CD4-positive, alpha-beta T cell treated with Interleukin-10 for 1 hour (primary cell): ENCODE data around the gene SLC31A2.
"Not testable (repeated sequence)": the region's sequence is repeated elsewhere in the genome, so short reads cannot be mapped to it uniquely, and the experiment has no call there.

Experiments used
- DNase-seq: peaks from one replicate; pipeline ENCODE4 v3.0.0-alpha.2; 2020

The SLC31A2 gene

GRCh38 chr9:113150670-113151611 lies at the start of gene SLC31A2:
Gene SLC31A2 (plus strand): TSS chr9:113151007. CDS start chr9:113151075, 68 bp downstream.
- DNase-seq = peak; percentile 85

DNA sequence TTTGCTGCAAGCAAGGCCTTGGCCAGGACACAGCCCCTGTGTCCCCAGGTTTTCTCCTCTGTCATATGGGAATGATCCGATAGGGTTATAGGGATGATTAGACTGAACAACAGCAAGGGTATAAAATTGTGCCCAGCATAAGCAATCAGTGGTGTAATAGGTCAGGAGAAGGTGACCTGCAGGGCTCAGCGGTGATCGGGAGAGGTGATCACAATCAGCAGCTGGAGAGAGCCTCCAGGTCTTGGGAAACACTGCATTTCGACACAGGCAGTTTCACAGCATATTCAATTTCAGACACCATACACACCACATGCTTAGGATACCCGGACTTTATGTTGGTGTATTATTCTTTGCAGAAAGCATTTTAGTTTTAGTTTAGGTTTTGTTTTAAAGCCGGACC lies 45.5 kb upstream of the SLC31A2 start:
- not testable (repeated sequence) for DNase-seq

DNA sequence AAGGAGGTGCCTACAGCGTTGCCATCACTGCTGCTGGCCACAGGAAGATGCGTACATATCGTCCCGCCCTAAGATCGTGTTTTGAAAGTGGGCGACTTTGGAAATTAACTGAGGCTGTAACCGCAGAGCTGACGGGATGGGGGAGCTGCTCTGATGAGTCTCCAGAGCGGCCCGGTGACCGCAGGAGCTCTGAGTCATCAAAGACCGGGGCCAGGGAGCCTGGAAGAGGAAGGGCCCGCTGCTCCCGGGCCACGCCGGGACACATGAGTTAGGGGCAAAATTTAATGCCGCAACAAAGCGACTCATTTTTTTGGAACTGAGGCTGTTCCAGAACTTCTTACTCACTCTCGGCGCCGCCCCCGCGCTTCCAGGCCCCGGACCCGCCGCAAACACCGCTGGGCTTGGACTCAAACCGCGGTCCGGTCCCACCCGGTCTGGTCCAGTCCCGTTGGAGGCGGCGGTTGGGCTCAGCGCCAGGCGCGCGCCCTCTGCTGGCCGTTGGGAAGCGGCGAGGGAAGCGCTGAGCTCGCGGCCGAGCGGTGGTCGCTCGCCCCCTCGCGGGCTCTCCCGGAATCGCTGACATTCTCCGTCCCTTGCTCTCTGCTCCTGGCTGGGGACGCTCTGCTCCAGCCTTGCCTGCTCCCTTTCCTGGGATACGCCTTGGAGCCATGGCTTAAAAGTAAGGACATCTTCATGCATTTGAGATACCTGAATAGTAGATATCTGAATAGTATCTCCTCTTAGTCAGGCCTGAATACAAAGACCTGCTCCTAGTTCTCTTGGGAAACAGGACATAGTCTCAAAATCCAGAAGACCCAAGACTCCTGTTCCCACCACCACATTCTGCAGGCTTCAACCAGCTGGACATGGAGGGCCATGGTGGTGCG lies 39.5 kb upstream of the SLC31A2 start:
- DNase-seq = not testable (repeated sequence)

DNA sequence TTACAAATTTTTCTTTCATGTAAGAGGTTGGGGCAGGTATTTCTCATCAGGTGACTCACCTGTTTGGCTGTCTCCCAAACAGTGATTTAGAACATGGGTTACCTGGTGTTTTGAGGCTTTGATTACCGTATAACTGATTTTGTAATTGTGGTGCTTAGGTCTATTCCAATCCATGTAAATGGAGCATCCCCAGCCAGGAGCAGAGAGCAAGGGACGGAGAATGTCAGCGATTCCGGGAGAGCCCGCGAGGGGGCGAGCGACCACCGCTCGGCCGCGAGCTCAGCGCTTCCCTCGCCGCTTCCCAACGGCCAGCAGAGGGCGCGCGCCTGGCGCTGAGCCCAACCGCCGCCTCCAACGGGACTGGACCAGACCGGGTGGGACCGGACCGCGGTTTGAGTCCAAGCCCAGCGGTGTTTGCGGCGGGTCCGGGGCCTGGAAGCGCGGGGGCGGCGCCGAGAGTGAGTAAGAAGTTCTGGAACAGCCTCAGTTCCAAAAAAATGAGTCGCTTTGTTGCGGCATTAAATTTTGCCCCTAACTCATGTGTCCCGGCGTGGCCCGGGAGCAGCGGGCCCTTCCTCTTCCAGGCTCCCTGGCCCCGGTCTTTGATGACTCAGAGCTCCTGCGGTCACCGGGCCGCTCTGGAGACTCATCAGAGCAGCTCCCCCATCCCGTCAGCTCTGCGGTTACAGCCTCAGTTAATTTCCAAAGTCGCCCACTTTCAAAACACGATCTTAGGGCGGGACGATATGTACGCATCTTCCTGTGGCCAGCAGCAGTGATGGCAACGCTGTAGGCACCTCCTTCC lies 37.9 kb upstream of the SLC31A2 start:
- not testable (repeated sequence) for DNase-seq

DNA sequence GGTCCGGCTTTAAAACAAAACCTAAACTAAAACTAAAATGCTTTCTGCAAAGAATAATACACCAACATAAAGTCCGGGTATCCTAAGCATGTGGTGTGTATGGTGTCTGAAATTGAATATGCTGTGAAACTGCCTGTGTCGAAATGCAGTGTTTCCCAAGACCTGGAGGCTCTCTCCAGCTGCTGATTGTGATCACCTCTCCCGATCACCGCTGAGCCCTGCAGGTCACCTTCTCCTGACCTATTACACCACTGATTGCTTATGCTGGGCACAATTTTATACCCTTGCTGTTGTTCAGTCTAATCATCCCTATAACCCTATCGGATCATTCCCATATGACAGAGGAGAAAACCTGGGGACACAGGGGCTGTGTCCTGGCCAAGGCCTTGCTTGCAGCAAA lies 32.0 kb upstream of the SLC31A2 start:
- DNase-seq = not testable (repeated sequence)

- no peak for DNase-seq
Observed at GRCh38 chr9:113125386-113126035, 25.3 kb upstream of the SLC31A2 start.

GRCh38 chr9:113129466-113129865 lies 21.3 kb upstream of the SLC31A2 start:
- DNase-seq = no peak

GRCh38 chr9:113129884-113130283 lies 20.9 kb upstream of the SLC31A2 start:
- no peak for DNase-seq

DNA sequence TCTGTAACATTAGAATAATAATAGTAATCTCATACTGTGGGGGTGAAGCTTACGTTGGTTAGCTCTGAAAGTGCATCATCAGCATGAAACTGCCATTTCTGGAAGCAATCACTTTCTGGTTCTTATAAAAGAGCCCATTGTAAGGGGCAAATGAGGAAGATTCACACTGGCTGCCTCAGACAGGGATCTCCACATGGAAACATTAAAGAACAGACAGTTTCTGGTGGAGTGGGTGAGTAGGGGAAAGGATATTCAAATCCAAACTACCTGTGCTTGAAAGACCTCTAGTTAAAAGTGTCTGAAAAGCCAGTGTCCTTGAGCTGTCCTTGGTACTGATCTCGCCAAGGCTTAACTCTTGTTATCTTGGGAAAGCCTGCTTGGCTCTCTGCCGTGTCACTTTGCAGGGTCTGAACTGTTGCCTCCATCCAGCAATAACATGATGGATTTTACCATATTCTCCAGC lies 19.1 kb upstream of the SLC31A2 start:
- no peak for DNase-seq

GRCh38 chr9:113137196-113138168 lies 13.3 kb upstream of the SLC31A2 start:
- DNase-seq = no peak

- no peak for DNase-seq
Observed at GRCh38 chr9:113138760-113139159, 12.0 kb upstream of the SLC31A2 start.

- no peak for DNase-seq
Observed at GRCh38 chr9:113139225-113139829, 11.5 kb upstream of the SLC31A2 start.

- no peak for DNase-seq
Observed at GRCh38 chr9:113139953-113140352, 10.9 kb upstream of the SLC31A2 start.

- not testable (repeated sequence) for DNase-seq
Observed at GRCh38 chr9:113140896-113141295, 9.9 kb upstream of the SLC31A2 start.

DNA sequence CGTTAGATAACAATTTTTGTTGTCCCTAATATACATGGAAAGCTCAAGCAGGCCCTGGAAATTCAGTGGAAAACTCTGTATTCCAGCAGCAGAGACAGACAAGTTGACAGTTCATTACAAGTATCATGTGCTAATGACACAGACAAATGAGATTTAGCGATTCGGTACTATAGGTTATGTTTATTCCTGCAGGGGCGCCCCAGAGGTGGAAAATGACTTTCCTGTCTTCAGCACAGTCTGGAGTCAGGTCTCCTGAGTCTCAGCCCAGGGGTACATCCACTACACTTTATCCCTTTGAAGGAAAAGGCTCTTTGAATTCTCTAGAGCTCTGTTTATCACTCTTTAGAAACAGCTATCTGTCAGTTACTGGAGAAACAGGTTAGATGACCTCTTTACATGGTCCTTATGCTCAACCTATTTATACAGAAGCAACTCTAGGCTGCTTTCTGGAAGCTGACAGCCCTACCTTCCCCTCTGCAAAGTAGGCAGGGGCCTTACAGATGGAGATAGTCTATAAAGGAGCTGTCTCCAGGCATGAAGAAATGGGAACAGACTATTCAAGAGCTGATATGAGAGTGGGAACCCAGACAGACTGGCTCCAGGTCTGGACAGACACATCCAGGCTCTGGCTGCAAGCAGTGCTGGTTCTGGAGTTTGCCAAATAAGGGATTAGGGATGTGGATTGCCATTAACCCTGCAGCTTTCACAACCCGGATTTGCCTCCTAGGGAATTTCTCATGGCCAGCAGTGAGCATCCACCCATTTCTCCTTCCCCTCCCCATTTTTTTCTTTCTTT lies 7.2 kb upstream of the SLC31A2 start:
- DNase-seq = no peak

DNA sequence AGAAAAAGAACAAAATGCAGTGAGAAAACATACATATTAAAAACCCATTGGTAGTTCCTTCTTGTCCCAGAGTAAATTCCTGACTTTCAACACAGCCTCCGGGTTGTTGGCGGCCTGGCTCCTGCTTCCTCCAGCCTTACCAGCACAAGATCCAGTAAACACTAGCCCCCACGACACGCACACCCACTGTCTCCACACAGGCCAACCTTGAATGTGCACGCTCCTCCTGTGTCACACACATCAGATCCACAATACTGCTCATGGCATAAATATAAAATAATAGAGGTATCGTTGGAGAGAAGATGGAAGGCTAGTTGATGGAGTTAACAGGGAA lies 2.5 kb upstream of the SLC31A2 start:
- no peak for DNase-seq

DNA sequence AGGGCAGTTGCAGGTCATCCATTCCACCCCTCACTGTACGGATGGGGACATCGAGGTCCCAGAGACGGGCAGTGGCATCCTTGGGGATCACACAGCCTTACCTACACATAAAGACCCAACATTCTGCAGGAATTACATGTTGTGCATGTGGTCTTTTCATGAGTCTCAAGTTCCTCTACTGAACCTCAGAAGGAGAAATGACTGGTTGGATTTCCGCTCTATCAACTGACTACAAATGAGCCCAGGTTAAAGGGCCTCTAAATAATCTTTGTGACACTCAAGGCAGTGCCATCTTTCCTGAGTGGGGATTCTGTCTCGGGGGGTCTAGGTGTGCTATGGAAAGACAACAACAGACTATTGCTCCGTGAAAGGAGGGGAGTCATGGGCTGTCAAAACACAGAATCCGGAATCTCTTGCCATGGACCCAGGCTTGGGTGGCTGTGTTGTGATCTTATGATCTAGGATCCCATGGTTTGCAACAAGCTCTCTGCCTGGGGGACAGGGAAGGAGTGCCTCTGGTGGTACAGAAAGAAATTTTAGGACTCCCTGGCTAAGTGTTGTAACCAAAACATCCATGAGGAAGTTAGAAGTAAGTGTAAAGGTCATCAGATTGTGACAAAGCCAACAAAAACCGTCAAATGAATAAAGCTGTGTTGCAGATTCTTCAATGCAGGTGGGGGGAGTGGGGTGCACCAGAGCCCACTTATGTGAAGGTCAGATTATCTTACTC lies 1.9 kb upstream of the SLC31A2 start:
- no peak for DNase-seq

- not testable (repeated sequence) for DNase-seq
Observed at GRCh38 chr9:113149561-113149960, 1.2 kb upstream of the SLC31A2 start.
